Tibial artery (tissue), 4 donors: ENCODE results near the gene CCDC141.

Source experiments
- DNase-seq, 2 donors: peaks; one replicate each; pipeline ENCODE4 v3.0.0-alpha.2; 2019
- H3K27ac ChIP-seq, 2 donors: fragments of 200-600 bp; sonication (generic) in 1 of 2; 1 replicate in 1 of 2; 2 replicates in 1 of 2; pipeline ENCODE4 v1.5.1; 2018 to 2019; ENCODE audit warnings: mild to moderate bottlenecking in 1 of 2
- H3K27me3 ChIP-seq, 2 donors: fragments of 200-600 bp; sonication (generic) in 1 of 2; one replicate each; pipeline versions ENCODE4 v1.5.1 to v1.6.0; 2016 to 2019
- H3K36me3 ChIP-seq, 3 donors: fragments of 200-600 bp; sonication (generic) in 2 of 3; one replicate each; pipeline ENCODE4 v1.5.1; 2016 to 2019; ENCODE audit warnings: mild to moderate bottlenecking in 2 of 3
- H3K4me1 ChIP-seq, 4 donors: fragments of 200-600 bp; sonication (generic) in 2 of 4; 1 replicate in 3 of 4; 2 replicates in 1 of 4; pipeline ENCODE4 v1.5.1; 2016 to 2019
- H3K4me3 ChIP-seq, 2 donors: fragments of 200-600 bp; sonication (generic) in 1 of 2; 1 replicate in 1 of 2; 2 replicates in 1 of 2; pipeline ENCODE4 v1.5.1; 2018 to 2019; ENCODE audit warnings: mild to moderate bottlenecking in 2 of 2
- H3K9me3 ChIP-seq, 3 donors: fragments of 200-600 bp; sonication (generic) in 1 of 3; one replicate each; pipeline ENCODE4 v1.5.1; 2016 to 2019
- CTCF ChIP-seq, 2 experiments: fragments of 200-600 bp in 1 of 2; fragments of 450-650 bp in 1 of 2; IDR thresholded peaks; one replicate each; pipeline ENCODE4 v1.5.1; 2017 to 2019; ENCODE audit warnings: antibody characterized with exemption in 2 of 2, mild to moderate bottlenecking in 1 of 2, moderate library complexity in 1 of 2
- intact Hi-C: fragments of 100-400 bp; cut with DNase I; formaldehyde crosslinking; loops from one replicate; pipeline ENCODE4 v1.15.0; 2023; ENCODE audit warnings: low total_unique reads

Gene CCDC141

GRCh38 chr2:178836807-178837206, 213.1 kb downstream of the CCDC141 start:
- Histone ChIP-seq H3K27ac (no peak overlapping the region), H3K4me1 (no peaks in the 10 kb centered on the region), H3K36me3 (no peaks in the 10 kb centered on the region), H3K9me3 (no peaks in the 10 kb centered on the region), H3K4me3 (no peak overlapping the region), H3K27me3 (no peaks in the 10 kb centered on the region)
- DNase-seq, result no peak
- no peak for TF ChIP-seq CTCF (IDR thresholded peaks at IDR 0.05)
- intact Hi-C loops, result no loop called here

GRCh38 chr2:178834086-178834485, 215.9 kb downstream of the CCDC141 start:
- no peak for TF ChIP-seq CTCF (IDR thresholded peaks at IDR 0.05)
- Histone ChIP-seq H3K36me3 (no peaks in the 10 kb centered on the region), H3K9me3 (no peaks in the 10 kb centered on the region), H3K4me1 (peaks cover 0 to 14% (median 0%) of the 10 kb centered on the region in 4 donors), H3K4me3 (no peak overlapping the region), H3K27me3 (no peaks in the 10 kb centered on the region), H3K27ac (no peak overlapping the region)
- no peak for DNase-seq
- intact Hi-C loops, result no loop called here

- Histone ChIP-seq H3K4me3 (no peak overlapping the region), H3K9me3 (no peaks in the 10 kb centered on the region), H3K27ac (no peak overlapping the region), H3K36me3 (no peaks in the 10 kb centered on the region), H3K27me3 (no peaks in the 10 kb centered on the region), H3K4me1 (peaks cover 0 to 18% (median 2%) of the 10 kb centered on the region in 4 donors)
- no peak for DNase-seq
- no peak for TF ChIP-seq CTCF (IDR thresholded peaks at IDR 0.05)
- intact Hi-C loops, result no loop called here
Measured at GRCh38 chr2:178833382-178833781, 216.6 kb downstream of the CCDC141 start.

DNA sequence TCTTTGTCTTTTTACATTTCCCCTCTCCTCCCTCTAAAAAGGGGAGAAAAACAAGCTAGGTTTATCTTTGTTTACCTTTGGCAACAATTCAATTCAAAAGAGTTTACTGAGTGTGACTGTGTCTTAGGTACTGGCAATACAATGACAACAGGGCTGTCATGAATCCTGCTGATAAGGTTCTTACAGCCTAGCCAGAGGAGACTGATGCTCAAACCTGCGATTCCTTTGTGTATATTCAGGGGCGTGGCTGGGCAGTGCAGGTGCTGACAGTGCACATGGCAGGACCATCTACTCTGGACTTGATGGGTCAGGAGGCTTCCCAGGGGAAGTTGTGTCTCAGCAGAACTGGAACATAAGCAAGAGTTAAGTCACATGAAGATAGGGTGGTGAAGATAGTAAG, 219.5 kb downstream of the CCDC141 start:
- Histone ChIP-seq H3K4me1 (peaks cover 0 to 31% (median 5%) of the 10 kb centered on the region in 4 donors), H3K36me3 (no peaks in the 10 kb centered on the region), H3K27me3 (no peaks in the 10 kb centered on the region), H3K4me3 (no peak overlapping the region), H3K27ac (no peak overlapping the region), H3K9me3 (no peaks in the 10 kb centered on the region)
- intact Hi-C loops, result no loop called here
- no peak for DNase-seq
- no peak for TF ChIP-seq CTCF (IDR thresholded peaks at IDR 0.05)

DNA sequence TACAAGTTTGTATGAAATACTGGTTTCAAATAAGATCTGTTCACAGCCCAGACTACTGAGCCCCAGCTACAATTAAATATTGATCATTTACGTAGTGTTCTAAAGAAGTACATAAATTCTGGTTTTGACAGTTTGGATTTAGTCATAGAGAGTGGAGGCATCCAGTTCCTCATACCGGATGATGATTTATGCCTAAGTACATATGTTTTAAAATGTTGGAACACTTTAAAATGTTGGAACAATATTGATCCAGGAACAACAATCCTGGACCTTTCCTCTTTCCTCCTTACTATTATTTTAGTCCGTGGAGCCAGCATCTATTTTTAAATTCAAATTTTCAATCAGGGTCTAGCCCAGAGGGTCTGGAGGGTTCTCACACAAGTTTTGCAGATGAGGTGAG, 220.0 kb downstream of the CCDC141 start:
- H3K9me3 ChIP-seq, result no peaks in the 10 kb centered on the region
- H3K4me1 ChIP-seq, result peaks cover 0 to 31% (median 5%) of the 10 kb centered on the region in 4 donors
- no peak for DNase-seq
- no peaks in the 10 kb centered on the region for H3K36me3 ChIP-seq
- intact Hi-C loops, result no loop called here
- no peaks in the 10 kb centered on the region for H3K27me3 ChIP-seq
- TF ChIP-seq CTCF (IDR thresholded peaks at IDR 0.05), result no peak
- no peak overlapping the region for H3K27ac ChIP-seq
- H3K4me3 ChIP-seq, result no peak overlapping the region

DNA sequence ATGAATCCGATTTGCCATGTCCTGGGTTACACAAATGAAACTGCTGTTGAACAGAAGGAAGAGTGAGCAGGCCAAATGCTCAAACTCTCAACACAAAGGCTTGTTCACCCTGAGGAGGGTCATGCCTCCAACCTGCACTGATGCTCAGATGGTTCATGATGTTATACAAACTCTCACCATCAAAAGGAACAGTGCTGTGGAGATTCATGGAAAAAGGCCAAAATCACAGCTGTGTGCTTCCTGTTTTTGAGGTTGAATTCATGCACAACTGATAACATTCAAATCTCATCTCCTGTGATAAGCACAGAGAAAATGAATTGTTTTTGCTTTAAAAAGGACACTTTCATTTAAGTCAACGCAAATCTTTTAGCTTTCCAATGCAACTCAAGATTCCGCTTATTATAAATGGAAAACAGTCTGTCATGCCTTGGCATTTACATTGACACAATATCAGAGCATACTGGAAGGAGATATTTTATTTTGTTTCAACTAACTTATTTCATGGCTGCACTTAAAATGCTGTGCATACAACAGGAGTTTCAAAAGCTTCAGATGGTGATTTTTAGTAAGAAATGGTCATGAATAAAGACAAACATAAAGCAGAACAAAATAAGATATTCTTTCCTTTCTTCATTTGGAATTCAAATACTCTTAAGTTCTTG, 220.5 kb downstream of the CCDC141 start:
- no peak overlapping the region for H3K4me3 ChIP-seq

More for the DNA sequence above, 220.5 kb downstream of the CCDC141 start:
- Histone ChIP-seq H3K27ac (no peak overlapping the region), H3K4me1 (peaks cover 0 to 31% (median 5%) of the 10 kb centered on the region in 4 donors), H3K36me3 (no peaks in the 10 kb centered on the region), H3K9me3 (no peaks in the 10 kb centered on the region), H3K27me3 (no peaks in the 10 kb centered on the region)
- intact Hi-C loops, result no loop called here
- DNase-seq, result no peak
- TF ChIP-seq CTCF (IDR thresholded peaks at IDR 0.05), result no peak
